ENCODE measurements around the gene TM2D1. TPM values are rescaled to one million over a fixed set of nuclear protein-coding genes. Genes with fewer than 3 reads are reported as not detected.
"Not testable (repeated sequence)": the region's sequence is repeated elsewhere in the genome, so short reads cannot be mapped to it uniquely, and the experiment has no call there.

Gene TM2D1
- polyA plus RNA-seq, 5 donors, result 63.3 to 85.2 (median 78.8) TPM

DNA sequence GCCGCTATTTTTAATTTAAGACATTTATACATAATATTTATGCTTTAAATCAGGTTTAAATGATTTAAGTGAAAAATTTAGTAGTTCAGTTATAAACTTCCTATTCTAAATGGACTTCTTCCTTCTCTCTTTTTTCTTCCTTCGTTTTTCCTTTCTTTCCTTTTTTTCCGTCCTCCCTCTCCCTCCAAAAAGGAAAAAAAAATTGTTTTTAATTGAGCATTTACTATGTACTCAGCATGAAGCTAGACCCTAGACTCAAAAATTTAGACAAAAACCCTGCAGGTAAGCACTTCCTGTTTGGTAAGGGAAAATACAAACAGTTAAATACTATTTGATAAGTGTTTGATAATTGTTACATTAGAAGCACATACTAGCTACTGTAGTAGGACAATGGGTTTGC, 2.6 kb upstream of the TM2D1 start:
- no peak for DNase-seq

DNA sequence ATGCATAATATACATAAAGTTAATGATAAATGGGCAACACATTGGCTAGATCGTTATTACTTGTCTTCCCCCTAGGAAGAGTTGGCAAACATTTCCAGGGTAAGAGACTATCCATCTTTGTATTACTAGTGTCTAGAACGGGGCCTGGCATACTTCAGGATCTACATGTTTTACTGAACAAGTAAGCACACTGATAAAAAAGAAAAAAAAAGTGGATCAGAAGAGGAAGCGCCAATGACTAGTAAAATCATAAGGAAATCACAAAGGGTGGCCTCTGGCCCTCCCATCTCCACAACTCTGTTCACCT, 482 bp downstream of the TM2D1 start:
- no peak for DNase-seq

DNA sequence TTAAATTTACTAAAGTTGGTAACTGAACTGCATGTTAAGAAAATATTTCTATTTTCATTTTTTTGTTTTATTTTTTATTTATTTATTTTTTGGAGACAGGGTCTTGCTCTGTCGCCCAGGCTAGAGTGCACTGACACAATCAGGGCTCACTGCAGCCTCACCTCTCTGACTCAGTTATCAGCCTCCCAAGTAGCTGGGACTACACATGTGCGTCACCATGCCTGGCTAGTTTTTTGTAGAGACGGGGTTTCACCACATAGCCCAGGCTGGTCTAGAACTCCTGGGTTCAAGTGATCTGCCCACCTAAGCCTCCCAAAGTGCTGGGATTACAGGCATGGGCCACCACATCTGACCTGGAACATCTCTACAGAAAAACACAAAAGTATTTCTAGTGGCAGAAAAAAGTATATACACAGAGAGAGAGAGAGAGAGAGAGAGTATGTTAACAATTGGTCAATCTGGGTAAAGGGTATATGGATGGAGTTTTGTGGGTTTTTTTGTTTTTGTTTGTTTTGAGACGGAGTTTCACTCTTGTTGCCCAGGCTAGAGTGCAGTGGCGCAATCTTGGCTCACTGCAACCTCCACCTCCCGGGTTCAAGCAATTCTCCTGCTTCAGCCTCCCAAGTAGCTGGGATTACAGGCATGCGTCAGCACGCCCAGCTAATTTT, 5.8 kb downstream of the TM2D1 start:
- not testable (repeated sequence) for DNase-seq

DNA sequence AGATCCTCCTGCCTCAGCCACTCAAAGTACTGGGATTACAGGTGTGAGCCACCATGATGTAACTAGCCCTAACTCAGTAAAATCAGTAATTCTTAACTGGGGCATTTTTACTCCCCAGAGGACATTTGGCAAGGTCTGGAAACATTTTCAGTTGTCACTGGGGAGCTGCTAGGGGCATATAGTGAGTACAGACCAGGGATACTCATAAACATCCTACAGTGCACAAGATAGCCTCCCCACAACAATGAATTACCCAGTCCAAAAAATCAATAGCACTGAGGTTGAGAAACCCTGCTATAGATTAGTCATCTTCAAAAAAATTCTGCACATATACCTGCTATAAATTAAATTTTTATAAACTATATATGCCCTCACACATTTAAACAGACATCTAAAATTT, 13.0 kb downstream of the TM2D1 start:
- DNase-seq, result no peak

DNA sequence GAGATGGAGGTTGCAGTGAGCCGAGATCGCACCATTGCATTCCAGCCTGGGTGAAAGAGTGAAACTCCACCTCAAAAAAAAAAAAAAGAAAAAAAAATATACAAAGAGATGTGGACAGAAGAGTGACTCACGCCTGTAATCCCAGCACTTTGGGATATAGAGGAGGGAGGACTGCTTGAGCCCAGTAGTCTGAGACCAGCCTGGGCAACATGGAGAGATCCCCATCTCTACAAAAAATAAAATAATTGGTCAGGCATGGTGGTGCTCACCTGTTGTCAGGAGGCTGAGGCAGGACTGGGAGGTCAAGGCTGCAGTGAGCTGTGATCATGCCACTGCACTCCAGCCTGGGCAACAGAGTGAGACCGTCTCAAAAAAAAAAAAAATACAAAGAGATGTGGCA, 13.7 kb downstream of the TM2D1 start:
- not testable (repeated sequence) for DNase-seq

DNA sequence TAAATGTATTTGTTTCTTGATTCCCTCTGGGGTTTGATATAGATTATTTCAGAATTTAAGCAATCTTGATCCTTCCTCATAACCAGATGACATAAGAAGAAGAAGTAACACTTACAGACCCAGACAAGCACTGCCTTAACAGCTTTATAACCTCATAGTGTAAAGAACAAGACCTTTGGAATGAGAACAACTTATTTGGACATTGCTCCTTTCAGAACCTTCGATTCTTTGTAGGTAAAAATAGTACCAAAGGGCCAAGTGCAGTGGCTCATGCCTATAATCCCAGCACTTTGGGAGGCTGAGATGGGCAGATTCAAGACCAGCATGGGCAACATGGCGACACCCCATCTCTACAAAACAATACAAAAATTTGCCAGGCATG, 15.0 kb downstream of the TM2D1 start:
- no peak for DNase-seq

DNA sequence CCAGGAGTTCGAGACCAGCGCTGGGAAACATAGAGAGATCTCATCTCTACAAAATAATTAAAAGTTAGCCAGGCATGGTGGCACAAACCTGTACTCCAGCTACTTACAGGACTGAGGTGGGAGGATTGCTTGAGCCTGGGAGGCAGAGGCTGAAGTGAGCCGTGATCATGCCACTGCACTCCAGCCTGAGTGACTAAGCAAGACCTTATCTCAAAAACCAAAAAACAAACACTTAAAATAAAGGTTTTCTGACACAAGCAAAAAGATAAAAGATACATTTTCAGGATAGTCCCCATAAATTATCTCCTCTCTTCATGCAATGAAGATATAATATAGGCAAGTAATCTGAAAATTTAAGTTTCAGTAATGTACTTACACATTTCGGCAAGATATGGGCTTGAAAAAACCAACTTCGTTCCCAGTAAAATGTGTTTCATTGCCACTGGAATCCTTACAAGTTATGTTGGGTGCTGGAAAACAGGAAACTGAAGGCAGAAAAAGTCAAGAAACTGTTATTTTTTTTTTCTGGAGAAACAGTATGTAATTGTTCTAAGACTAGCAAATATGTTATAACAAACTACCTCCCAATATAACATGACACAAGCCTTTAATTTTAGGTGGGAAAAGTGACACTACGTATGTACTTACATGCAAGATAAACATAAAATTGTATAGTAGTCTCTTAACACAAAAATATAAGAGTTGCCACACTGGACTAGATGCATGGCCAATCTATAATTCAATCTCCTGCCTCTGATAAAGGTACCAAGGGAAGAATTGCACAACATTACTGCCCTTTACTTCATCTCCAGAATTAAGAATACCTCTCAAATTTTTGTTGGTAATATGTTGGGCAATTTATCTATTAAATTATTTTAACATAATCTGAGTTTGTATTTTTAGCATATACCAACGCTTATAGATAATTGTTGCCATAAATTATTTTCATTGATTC, 15.7 kb downstream of the TM2D1 start:
- no peak for DNase-seq

DNA sequence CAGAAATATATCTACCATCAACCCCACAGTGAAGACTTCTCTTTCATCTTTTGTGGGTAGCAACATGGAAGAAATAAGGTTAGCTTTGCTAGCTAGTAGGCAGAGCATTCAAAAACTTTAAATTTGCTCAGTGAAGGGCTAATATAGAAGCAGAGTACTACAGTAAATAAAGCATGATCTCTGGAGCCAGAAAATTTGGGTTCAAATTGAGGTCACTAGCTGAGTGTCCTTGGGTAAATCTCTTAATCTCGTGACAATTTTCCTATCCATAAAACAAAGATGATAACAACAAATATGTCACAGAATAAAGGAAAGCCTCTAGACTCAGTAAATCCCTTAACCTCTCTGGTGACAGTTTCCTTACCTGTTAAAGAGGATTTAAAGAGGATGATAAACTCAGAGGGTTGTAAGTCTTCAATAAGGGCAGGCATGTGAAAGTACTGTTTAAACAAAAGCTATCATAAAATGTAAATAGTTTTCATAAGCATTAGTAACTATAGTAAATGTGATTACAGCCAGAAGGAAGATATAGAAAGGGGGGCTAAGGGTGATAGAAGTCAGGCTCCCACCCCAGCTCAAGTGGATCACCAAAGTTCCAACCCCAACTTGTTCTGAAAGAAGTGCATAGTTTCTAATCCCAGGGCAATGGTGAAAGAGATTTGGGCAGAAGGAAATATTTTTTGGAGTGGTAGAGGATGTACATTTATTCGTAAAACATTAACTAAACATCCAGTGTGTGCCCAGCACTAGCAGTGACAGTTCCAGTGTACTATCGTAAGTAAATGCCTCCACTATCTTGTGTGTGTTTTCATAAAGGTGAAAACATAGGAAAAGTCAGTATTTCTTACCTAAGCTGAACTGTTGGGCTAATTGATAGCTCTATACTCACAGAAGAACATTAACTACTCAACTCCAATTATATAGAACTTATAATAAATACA, 24.8 kb downstream of the TM2D1 start:
- DNase-seq, result peak; percentile 9 to 16

DNA sequence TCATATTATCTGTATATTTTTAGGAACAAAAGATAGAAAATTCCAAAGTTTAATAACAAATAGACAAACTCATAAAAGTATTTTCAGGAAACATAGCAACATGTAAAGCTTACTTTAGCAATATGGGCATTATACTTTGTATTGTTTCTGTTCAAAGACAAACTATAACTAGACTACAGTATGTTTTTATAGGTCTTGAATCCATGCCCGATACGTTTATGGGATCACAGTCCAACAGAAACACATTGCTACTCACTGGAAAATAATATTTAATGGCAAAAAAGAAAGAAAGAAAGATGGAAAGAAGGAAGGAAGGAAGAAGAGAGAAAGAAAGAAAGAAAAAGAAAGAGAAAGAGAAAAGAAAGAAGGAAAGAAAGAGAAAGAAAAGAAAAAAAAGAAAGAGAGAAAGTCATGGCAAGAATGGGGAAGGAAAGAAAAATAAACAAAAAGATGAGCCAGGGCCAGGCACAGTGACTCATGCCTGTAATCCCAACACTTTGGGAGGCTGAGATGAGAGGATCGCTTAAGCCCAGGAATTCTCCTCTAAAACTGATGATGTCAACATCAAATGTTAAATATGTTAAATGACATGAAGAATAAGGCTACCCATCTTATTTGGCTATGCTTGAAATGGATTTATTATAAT, 32.7 kb downstream of the TM2D1 start:
- DNase-seq, result no peak

DNA sequence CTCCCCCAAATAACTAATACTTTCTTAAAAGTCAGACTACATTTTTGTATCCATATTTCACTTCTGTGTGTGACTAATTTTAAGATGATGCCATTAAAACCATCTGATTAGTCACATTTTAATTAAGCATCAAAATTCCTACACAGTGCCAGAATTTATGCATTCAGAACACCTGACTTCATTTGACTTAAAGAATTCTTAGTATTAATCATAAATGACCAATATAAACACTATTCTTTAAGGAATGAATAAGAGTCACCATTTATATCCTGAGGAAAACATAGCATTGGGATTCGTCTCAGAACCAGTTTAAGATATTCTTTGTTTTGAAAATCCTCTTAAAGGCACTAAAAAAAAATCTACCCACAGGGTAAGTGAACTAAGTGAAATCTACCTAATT, 37.0 kb downstream of the TM2D1 start:
- no peak for DNase-seq

DNA sequence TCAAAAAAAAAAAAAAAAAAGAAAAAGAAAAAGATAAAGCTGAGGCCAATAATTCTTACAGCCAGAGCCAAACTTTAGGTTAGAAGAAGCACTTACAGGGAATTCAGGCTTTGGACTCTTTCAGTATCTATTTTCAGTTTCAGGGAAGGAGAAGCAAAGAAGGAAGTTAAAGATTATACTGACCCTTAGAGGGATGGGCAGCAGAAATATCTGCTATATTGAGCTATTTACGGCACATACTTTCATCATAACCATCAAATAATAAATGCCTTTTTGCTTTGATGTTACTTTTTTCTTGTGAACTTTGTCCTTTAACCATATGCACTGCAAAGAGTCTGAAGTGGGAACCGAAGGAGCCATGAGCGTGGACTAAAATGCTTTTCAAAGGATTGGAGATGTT, 42.0 kb downstream of the TM2D1 start:
- DNase-seq, result no peak

DNA sequence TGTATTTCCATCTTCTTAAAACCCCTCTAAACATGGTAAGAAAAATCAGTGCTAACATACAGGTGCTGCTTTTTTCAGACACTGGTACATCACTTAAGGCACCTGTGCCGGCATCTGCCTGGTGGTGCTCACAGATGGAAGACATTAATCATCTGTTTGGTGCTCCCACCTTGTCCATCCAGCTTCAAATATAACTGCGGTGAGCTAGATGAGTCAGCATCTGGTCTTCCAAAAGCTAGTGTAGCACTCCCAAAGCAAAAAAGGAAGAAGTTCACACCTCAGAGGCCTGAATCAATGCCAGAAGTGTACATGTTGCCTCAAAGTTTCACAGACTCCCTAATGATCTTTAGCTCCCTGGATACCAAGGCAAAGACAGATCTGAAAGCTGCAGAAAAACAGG, 44.4 kb downstream of the TM2D1 start:
- DNase-seq, result no peak

DNA sequence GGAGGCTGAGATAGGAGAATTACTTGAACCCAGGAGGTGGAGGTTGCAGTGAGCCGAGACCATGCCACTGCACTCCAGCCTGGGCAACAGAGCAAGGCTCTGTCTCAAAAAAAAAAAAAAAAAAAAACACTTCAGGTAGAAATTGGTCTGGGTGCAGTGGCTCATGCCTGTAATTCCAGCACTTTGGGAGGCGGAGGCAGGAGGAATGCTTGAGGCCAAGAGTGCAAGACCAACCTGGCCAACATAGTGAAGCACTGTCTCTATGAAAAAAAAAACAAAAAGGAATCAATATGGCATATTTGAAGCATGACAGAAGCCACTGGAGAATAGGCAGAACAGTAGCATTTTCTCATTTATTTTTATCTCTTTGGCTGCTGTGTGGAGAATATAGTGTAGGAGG, 48.1 kb downstream of the TM2D1 start:
- not testable (repeated sequence) for DNase-seq

DNA sequence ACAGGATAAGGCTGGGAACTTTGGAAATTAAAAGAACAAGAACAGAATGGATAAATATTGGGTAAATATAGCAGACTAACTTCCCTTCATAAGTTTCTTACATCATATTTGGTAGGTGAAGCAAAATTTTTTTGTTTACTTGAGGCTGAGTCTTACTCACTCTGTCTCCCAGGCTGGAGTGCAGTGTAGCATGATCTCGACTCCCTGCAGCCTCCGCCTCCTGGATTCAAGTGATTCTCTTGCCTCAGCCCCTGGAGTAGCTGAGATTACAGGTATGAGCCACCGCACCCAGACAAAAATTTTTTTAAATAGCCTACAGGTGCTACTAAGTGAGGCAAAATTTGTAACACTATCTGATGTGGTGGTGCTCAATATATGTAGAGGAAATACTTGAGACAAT, 50.7 kb downstream of the TM2D1 start:
- no peak for DNase-seq

DNA sequence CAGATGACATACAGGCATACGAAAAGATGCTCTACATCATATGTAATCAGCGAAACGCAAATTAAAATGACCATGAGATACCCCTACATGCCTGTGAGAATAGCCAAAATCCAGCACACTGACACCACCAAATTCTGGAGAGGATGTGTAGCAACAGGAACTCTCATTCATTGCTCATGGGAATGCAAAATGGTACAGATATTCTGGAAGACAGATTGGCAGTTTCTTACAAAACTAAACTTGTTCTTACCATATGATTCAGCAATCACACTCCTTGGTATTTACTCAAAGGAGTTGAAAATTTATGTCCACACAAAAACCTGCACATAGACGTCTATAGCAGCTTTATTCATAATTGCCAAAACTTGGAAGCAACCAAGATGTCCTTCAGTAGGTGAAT, 52.6 kb downstream of the TM2D1 start:
- no peak for DNase-seq

DNA sequence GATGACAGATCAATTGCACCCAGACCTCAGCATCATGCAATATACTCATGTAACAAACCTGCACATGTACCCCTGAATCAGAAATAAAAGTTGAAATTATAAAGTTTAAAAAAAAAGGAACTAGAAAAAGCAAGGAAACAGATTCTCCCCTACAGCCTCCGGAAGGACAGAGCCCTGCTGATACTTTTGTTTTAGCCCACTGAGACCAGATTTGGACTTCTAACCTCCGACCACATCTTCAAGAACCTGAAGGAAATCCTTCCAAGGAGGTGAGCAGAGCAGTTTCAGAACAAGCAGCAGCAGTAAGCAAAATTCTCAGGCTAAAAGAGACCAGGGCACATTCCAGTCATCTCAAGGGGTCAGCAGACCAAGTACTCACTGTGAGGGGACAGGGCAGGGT, 54.5 kb downstream of the TM2D1 start:
- peak in 1 of 2 donors; percentile 1 for DNase-seq

DNA sequence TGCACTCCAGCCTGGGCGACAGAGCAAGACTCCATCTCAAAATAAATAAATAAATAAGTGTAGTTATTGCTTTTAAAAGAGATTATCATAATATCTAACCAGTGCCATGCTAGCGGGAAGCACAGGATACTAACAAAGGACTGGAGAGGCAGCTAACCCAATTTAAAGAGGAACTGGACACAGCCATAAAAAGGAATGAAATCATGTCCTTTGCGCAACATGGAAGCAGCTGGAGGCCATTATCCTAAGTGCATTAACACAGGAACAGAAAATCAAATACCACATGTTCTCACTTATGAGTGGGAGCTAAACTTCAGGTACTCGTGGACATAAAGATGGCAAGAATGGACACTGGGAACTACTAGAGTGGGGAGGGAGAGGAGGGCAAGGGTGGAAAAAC, 54.9 kb downstream of the TM2D1 start:
- no peak for DNase-seq

DNA sequence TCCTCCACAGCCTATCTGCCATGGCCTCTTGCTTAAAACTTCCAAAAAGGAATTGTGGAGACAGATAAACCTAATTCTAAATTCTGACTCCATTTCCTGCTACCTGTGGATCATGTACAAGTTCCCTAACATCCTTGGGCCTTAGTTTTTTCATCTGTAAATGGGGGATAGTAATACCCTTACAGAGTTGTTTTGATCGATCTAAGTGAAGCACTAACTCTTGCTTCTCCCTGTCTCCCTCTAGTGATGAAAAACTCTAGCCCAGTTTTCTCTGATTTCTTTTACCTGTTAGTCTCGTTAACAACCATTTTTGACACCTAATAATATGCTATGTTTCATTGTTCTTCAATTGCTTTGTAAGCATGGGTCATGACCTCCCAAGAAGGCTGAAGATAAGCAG, 65.9 kb downstream of the TM2D1 start:
- no peak for DNase-seq

DNA sequence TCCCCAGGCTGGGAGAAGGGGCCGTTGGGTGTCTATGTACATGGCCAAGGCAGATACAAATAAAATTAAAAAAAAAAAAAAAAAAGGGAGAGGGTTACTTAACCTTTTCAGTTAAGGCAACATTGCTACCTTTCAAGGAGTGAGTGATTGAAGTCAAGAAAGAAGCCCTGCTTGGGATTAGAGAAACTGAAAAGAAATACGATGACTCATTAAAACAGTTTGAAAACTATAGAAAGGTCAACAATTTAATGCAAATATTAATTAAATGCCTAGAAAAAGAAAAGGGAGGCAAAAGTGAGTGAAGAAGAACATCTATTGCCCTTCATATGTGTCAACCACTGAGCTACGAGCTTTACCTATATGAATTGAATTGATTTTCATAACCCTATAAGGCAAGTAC, 69.5 kb downstream of the TM2D1 start:
- DNase-seq, result no peak

DNA sequence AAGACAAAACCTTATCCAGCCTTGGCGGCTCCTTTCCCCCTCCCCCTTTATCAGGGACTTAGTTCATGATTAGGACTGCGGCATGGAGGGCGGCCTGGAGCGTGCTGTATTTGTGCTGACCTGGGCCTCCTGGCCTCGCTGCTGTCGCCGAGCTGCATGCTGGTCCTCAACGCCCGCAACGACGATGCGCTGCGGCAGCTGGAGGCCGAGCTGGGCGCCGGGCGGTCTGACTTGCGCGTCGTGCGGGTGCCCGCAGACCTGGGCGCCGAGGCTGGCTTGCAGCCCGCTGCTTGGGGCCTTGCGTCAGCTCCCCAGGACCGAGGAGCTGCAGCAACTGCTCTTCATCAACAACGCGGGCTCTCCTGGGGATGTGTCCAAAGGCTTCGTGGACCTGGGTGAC, 70.9 kb downstream of the TM2D1 start:
- no peak for DNase-seq

DNA sequence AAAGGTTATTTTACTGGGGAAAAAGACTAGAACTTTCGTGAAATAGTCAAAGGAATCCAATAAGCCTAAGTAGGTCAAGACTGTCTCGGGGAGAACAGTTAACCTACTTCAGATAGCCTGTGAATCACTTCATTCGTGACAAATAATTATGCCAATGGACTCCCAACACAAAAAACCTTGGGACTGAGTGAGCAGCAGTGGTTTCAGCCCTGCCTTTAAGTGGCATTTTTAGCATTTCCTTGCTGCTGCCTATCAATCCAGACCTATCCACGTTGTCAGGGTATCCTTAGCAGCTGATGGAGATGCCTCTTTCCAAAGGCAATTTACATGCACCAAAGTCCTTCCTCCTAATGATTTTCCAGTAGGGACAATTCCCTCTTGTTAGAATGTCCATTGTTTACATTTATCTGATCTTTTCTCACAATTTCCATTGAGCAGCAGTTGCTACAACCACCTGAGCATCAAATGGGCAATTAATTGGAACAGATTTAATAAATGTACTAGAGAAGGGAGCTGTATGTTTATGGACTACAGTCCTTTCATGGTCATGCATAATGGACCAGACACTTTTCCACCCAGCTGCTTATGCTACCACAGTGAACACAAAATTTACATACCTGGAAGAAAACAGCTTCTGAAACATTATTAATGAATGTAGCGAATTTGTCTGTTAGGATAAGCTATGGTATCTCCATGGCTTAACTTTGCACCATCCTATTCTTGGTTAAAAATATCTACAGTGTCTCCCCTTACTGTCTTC, 75.8 kb downstream of the TM2D1 start:
- no peak for DNase-seq
